Left lung (tissue), 10 donors: ENCODE results near the gene WDFY1. TPM values are rescaled to one million over a fixed set of nuclear protein-coding genes. Genes with fewer than 3 reads are reported as not detected.

ENCODE experiments used
- ATAC-seq: fragments of 200-7000 bp; cut with Tn5 transposase; one replicate; pipeline ENCODE4 v1.9.1; 2020; ENCODE audit warnings: moderate library complexity
- DNase-seq, 4 donors: peaks; one replicate each; pipeline ENCODE4 v3.0.0-alpha.2; 2013 to 2020
- H3K27ac ChIP-seq, 2 donors: fragments of 200-600 bp; sonication (generic) in 1 of 2; one replicate each; pipeline versions ENCODE4 v1.5.0 to v1.8.0; 2020 to 2021
- H3K27me3 ChIP-seq, 2 donors: fragments of 200-600 bp; sonication (generic) in 1 of 2; one replicate each; pipeline versions ENCODE4 v1.5.0 to v1.8.0; 2020 to 2021
- H3K36me3 ChIP-seq, 2 donors: fragments of 200-600 bp; sonication (generic) in 1 of 2; one replicate each; pipeline versions ENCODE4 v1.5.0 to v1.8.0; 2020 to 2021
- H3K4me1 ChIP-seq, 2 donors: fragments of 200-600 bp; one replicate each; pipeline ENCODE4 v1.8.0; 2021
- H3K4me3 ChIP-seq, 2 donors: fragments of 200-600 bp; sonication (generic) in 1 of 2; one replicate each; pipeline versions ENCODE4 v1.5.0 to v1.8.0; 2020 to 2021; ENCODE audit warnings: mild to moderate bottlenecking in 1 of 2
- H3K9me3 ChIP-seq, 2 donors: fragments of 200-600 bp; sonication (generic) in 1 of 2; one replicate each; pipeline versions ENCODE4 v1.5.0 to v1.8.0; 2020 to 2021
- intact Hi-C, 2 donors: fragments of 100-400 bp; cut with DNase I; formaldehyde crosslinking; loops; one replicate each; pipeline versions ENCODE4 v1.11.2 to v1.14.2; 2022
- polyA plus RNA-seq, 6 donors: library from polyadenylated mRNA; unstranded; fragments of 120-200 nt; gene quantifications; one replicate each; pipeline ENCODE4 v1.2.1, GENCODE V29; 2013; ENCODE audit not compliant: insufficient read length in 6 of 6
- total RNA-seq, 2 donors: library from RNA; stranded (reverse); fragmentation: NEBNext Ultra II Directional; extraction: Animal tissue kit (Norgen Biotek cat#: 25700); gene quantifications; one replicate each; pipeline ENCODE4 v1.2.1, GENCODE V29; 2021
- TF ChIP-seq, protein P1 (sequence below), 2 donors: fragments of 200-600 bp; sonication (generic) in 1 of 2; IDR thresholded peaks; one replicate each; pipeline versions ENCODE4 v1.5.0 to v1.8.0; 2021; ENCODE audit warnings: antibody characterized with exemption in 2 of 2
- donor health status: DM: no; HTN: yes; CAD: no.
- donor health status: DM: no; HTN: no; CAD: no.

Gene WDFY1
- total and polyA plus RNA-seq, 8 donors = 45.5 to 71.9 (median 67.5) TPM

GRCh38 chr2:223916181-223916920, 28.8 kb downstream of the WDFY1 start:
- Histone ChIP-seq H3K9me3 (no peaks in the 10 kb centered on the region), H3K27ac (peak overlapping the region in 1 of 2 donors; percentile 45), H3K36me3 (peaks cover 0 to 18% of the 10 kb centered on the region in 2 donors), H3K4me1 (peaks cover 0 to 53% of the 10 kb centered on the region in 2 donors), H3K27me3 (no peaks in the 10 kb centered on the region), H3K4me3 (no peak overlapping the region)
- intact Hi-C loops = no loop called here
- no peak for ATAC-seq
- TF ChIP-seq, protein P1, sequence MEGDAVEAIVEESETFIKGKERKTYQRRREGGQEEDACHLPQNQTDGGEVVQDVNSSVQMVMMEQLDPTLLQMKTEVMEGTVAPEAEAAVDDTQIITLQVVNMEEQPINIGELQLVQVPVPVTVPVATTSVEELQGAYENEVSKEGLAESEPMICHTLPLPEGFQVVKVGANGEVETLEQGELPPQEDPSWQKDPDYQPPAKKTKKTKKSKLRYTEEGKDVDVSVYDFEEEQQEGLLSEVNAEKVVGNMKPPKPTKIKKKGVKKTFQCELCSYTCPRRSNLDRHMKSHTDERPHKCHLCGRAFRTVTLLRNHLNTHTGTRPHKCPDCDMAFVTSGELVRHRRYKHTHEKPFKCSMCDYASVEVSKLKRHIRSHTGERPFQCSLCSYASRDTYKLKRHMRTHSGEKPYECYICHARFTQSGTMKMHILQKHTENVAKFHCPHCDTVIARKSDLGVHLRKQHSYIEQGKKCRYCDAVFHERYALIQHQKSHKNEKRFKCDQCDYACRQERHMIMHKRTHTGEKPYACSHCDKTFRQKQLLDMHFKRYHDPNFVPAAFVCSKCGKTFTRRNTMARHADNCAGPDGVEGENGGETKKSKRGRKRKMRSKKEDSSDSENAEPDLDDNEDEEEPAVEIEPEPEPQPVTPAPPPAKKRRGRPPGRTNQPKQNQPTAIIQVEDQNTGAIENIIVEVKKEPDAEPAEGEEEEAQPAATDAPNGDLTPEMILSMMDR (IDR thresholded peaks at IDR 0.05) = no peak
- DNase-seq = no peak

- intact Hi-C loops = no loop called here
- H3K9me3 ChIP-seq = no peaks in the 10 kb centered on the region
- H3K27me3 ChIP-seq = no peaks in the 10 kb centered on the region
Measured at GRCh38 chr2:223915071-223915470, 30.1 kb downstream of the WDFY1 start.

GRCh38 chr2:223914324-223914723, 30.8 kb downstream of the WDFY1 start:
- H3K9me3 ChIP-seq = no peaks in the 10 kb centered on the region
- peaks cover 0 to 18% of the 10 kb centered on the region in 2 donors for H3K36me3 ChIP-seq
- no peaks in the 10 kb centered on the region for H3K27me3 ChIP-seq
- ATAC-seq = no peak
- DNase-seq = no peak
- intact Hi-C loops = no loop called here
- peaks cover 0 to 38% of the 10 kb centered on the region in 2 donors for H3K4me1 ChIP-seq
- no peak overlapping the region for H3K4me3 ChIP-seq
- TF ChIP-seq, protein P1 (IDR thresholded peaks at IDR 0.05) = no peak
- H3K27ac ChIP-seq = no peak overlapping the region

More at GRCh38 chr2:223915071-223915470, 30.1 kb downstream of the WDFY1 start:
- DNase-seq (no peak), ATAC-seq (no peak)
- Histone ChIP-seq H3K4me1 (peaks cover 0 to 40% of the 10 kb centered on the region in 2 donors), H3K27ac (no peak overlapping the region), H3K4me3 (no peak overlapping the region), H3K36me3 (peaks cover 0 to 18% of the 10 kb centered on the region in 2 donors)
- TF ChIP-seq, protein P1 (IDR thresholded peaks at IDR 0.05) = no peak

GRCh38 chr2:223909001-223909741, 36.0 kb downstream of the WDFY1 start:
- peaks cover 0 to 12% of the 10 kb centered on the region in 2 donors for H3K36me3 ChIP-seq
- peaks cover 0 to 25% of the 10 kb centered on the region in 2 donors for H3K4me1 ChIP-seq
- no peak overlapping the region for H3K4me3 ChIP-seq
- TF ChIP-seq, protein P1 (IDR thresholded peaks at IDR 0.05) = no peak
- no peaks in the 10 kb centered on the region for H3K27me3 ChIP-seq
- intact Hi-C loops = no loop called here
- DNase-seq (no peak), ATAC-seq (no peak)
- no peaks in the 10 kb centered on the region for H3K9me3 ChIP-seq
- peak overlapping the region in 1 of 2 donors; percentile 15 for H3K27ac ChIP-seq
